GM12878 (cell line): Measurements from ENCODE around the gene IL17RC. TPM values are rescaled to one million over a fixed set of nuclear protein-coding genes. Genes with fewer than 3 reads are reported as not detected.

ENCODE experiments used
- GABPA ChIP-seq: IDR thresholded peaks from 2 replicates; pipeline ENCODE4 v1.6.1; 2014; ENCODE audit warnings: antibody characterized with exemption, low read depth, mild to moderate bottlenecking, inconsistent platforms
- IKZF1 ChIP-seq: fragments of 450-650 bp; conservative IDR thresholded peaks from 2 replicates; pipeline ENCODE4 v1.6.1; 2017; ENCODE audit warnings: antibody characterized with exemption, mild to moderate bottlenecking
- JUND ChIP-seq: IDR thresholded peaks from 2 replicates; pipeline ENCODE4 v1.6.1; 2012; ENCODE audit warnings: low read depth, mild to moderate bottlenecking, low read length, improper control_type of control experiment, moderate library complexity
- MAX ChIP-seq: IDR thresholded peaks from 2 replicates; pipeline ENCODE4 v1.6.1; 2012; ENCODE audit warnings: low read depth, low read length, improper control_type of control experiment
- MYC ChIP-seq: IDR thresholded peaks from 2 replicates; pipeline ENCODE4 v1.6.1; 2011; ENCODE audit warnings: mild to moderate bottlenecking, low read length, moderate library complexity, inconsistent platforms; ENCODE audit not compliant: insufficient read depth, insufficient replicate concordance, insufficient read length, severe bottlenecking
- PAX8 ChIP-seq: fragments of 450-650 bp; IDR thresholded peaks from 2 replicates; pipeline ENCODE4 v1.6.1; 2017; ENCODE audit warnings: mild to moderate bottlenecking, moderate library complexity
- RAD21 ChIP-seq: IDR thresholded peaks from 2 replicates; pipeline ENCODE4 v1.6.1; 2011; ENCODE audit warnings: mild to moderate bottlenecking, low read depth, low read length, moderate library complexity; ENCODE audit not compliant: insufficient read depth
- RELA ChIP-seq: fragments of 450-650 bp; IDR thresholded peaks from 2 replicates; pipeline ENCODE4 v1.8.0; 2014; ENCODE audit warnings: borderline replicate concordance; ENCODE audit not compliant: partially characterized antibody
- RELB ChIP-seq: fragments of 450-650 bp; IDR thresholded peaks from 2 replicates; pipeline ENCODE4 v1.6.1; 2017; ENCODE audit warnings: low read depth, mild to moderate bottlenecking, moderate library complexity
- SMC3 ChIP-seq: IDR thresholded peaks from 2 replicates; pipeline ENCODE4 v1.6.1; 2011; ENCODE audit warnings: low read length, improper control_type of control experiment, borderline replicate concordance
- TCF7 ChIP-seq: IDR thresholded peaks from 2 replicates; pipeline ENCODE4 v1.6.1; 2014; ENCODE audit warnings: antibody characterized with exemption, borderline replicate concordance
- polyA plus RNA-seq, 11 experiments: library from polyadenylated mRNA; depleted of rRNA in 4 of 11; unstranded in 6 of 11; stranded (reverse) in 5 of 11; fragments of >200 nt; fragmentation: Nextera tagmentation in 4 of 11; fragmentation: Illumina TruSeq in 1 of 11; extraction: Ambion mirVana in 4 of 11; extraction: Trizol in 1 of 11; gene quantifications; 1 replicate in 1 of 11; 2 replicates in 10 of 11; pipeline versions ENCODE4 v1.2.1 to v1.2.3, GENCODE V29; 2011 to 2016; ENCODE audit warnings: inconsistent platforms in 2 of 11, missing spikeins in 2 of 11, low read depth in 1 of 11
- total RNA-seq, 4 experiments: library from RNA; depleted of rRNA in 3 of 4; stranded (reverse); fragments of >200 nt in 3 of 4; fragmentation: Illumina TruSeq in 1 of 4; extraction: Trizol in 1 of 4; gene quantifications; 2 replicates each; pipeline versions ENCODE4 v1.2.1 to v1.2.3, GENCODE V29; 2013 to 2021
- TF ChIP-seq, protein P1 (sequence below): IDR thresholded peaks from 2 replicates; pipeline ENCODE4 v1.6.1; 2011; ENCODE audit warnings: low read depth, low read length, improper control_type of control experiment, borderline replicate concordance

IL17RC gene
- total and polyA plus RNA-seq, 10 of the 15 experiments (the other 5 are each of a cell fraction or from before 2014, with no cell fraction given) = 0.07 to 4.4 (median 0.34) TPM; not detected in 3

GRCh38 chr3:9930804-9931418 is 14.0 kb downstream of the IL17RC start (continued):
- TF ChIP-seq, protein P1, sequence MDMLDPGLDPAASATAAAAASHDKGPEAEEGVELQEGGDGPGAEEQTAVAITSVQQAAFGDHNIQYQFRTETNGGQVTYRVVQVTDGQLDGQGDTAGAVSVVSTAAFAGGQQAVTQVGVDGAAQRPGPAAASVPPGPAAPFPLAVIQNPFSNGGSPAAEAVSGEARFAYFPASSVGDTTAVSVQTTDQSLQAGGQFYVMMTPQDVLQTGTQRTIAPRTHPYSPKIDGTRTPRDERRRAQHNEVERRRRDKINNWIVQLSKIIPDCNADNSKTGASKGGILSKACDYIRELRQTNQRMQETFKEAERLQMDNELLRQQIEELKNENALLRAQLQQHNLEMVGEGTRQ = no peak
- TF ChIP-seq IKZF1 (no peak), RELA (no peak), PAX8 (no peak), RAD21 (peak; percentile 40), RELB (no peak), JUND (no peak), TCF7 (no peak), MYC (no peak), GABPA (no peak), MAX (no peak), SMC3 (peak; percentile 21; the same call in 1 of the 2 replicates)
